ENCODE measurements around the gene PIGZ.

PIGZ gene

GRCh38 chr3:196968233-196969133 is at the start of gene PIGZ:
TSS of gene PIGZ (minus strand) at chr3:196968833. CDS start at chr3:196952031, 16,802 bp downstream.
- peak; percentile 44 for DNase-seq (ENCODE audit: low spot score)
- POLR2A ChIA-PET (ENCODE audit: low non-redundant PET): no interaction called here
- CTCF ChIA-PET: interaction anchor here (0.6 kb wide), 1 partner anchor 62 kb away, joined by 3 read pairs; no protein-coding TSS in a partner anchor
- peak within 1 kb of the TSS; percentile 80 for H3K27ac ChIP-seq
- TF ChIP-seq CTCF (conservative IDR thresholded peaks at IDR 0.05; ENCODE audit: low read depth): no peak

GRCh38 chr3:197017003-197017402 is 48.4 kb upstream of the PIGZ start:
- DNase-seq (ENCODE audit: low spot score): no peak
- CTCF ChIA-PET: interaction anchor here (2.8 kb wide), 1 partner anchor 12 kb away, joined by 18 read pairs; the partner anchor contains the start of gene MELTF
- H3K27ac ChIP-seq: no peak overlapping the region
- POLR2A ChIA-PET (ENCODE audit: low non-redundant PET): no interaction called here
- TF ChIP-seq CTCF (conservative IDR thresholded peaks at IDR 0.05; ENCODE audit: low read depth): no peak

GRCh38 chr3:197015790-197016736 is 47.4 kb upstream of the PIGZ start:
- CTCF ChIA-PET: interaction anchor here (0.6 to 2.8 kb wide), 4 partner anchors 13 to 425 kb away, joined by 3 to 18 read pairs (median 3); partner anchors contain the start of gene MELTF
- POLR2A ChIA-PET (ENCODE audit: low non-redundant PET): no interaction called here
- no peak for DNase-seq (ENCODE audit: low spot score)
- no peak overlapping the region for H3K27ac ChIP-seq
- TF ChIP-seq CTCF (conservative IDR thresholded peaks at IDR 0.05; ENCODE audit: low read depth): no peak

- ChIA-PET POLR2A (ENCODE audit: low non-redundant PET) (no interaction called here), CTCF (interaction anchor here (0.6 kb wide), 1 partner anchor 196 kb away, joined by 3 read pairs; no protein-coding TSS in a partner anchor)
- H3K27ac ChIP-seq: no peak overlapping the region
- no peak for DNase-seq (ENCODE audit: low spot score)
- TF ChIP-seq CTCF (conservative IDR thresholded peaks at IDR 0.05; ENCODE audit: low read depth): no peak
Observed at GRCh38 chr3:197014942-197015575, 46.4 kb upstream of the PIGZ start.

GRCh38 chr3:197014024-197014423 is 45.4 kb upstream of the PIGZ start:
- no peak for DNase-seq (ENCODE audit: low spot score)
- ChIA-PET CTCF (no interaction called here), POLR2A (ENCODE audit: low non-redundant PET) (no interaction called here)
- no peak for TF ChIP-seq CTCF (conservative IDR thresholded peaks at IDR 0.05; ENCODE audit: low read depth)
- no peak overlapping the region for H3K27ac ChIP-seq

GRCh38 chr3:197012540-197012883 is 43.9 kb upstream of the PIGZ start:
- no peak overlapping the region for H3K27ac ChIP-seq
- ChIA-PET POLR2A (ENCODE audit: low non-redundant PET) (no interaction called here), CTCF (interaction anchor here (4.8 kb wide), 1 partner anchor 17 kb away, joined by 17 read pairs; the partner anchor contains the start of gene MELTF)
- no peak for TF ChIP-seq CTCF (conservative IDR thresholded peaks at IDR 0.05; ENCODE audit: low read depth)
- DNase-seq (ENCODE audit: low spot score): no peak

Data from RWPE1 (cell line).